MG63 (cell line): ENCODE data around the gene SLC5A5. TPM values are rescaled to one million over a fixed set of nuclear protein-coding genes. Genes with fewer than 3 reads are reported as not detected.

ENCODE experiments used
- DNase-seq: peaks from one replicate; pipeline ENCODE4 v3.0.0-alpha.2; 2020
- H3K27me3 ChIP-seq: fragments of 250-450 bp; sonication (Bioruptor Pico); 2 replicates; pipeline ENCODE4 v1.5.1; 2020; ENCODE audit warnings: mild to moderate bottlenecking, moderate library complexity
- H3K36me3 ChIP-seq: fragments of 250-450 bp; sonication (Bioruptor Pico); 2 replicates; pipeline ENCODE4 v1.5.1; 2020; ENCODE audit warnings: mild to moderate bottlenecking, moderate library complexity
- H3K4me3 ChIP-seq: fragments of 250-450 bp; sonication (Bioruptor Pico); 2 replicates; pipeline ENCODE4 v1.5.1; 2020; ENCODE audit warnings: mild to moderate bottlenecking, moderate library complexity
- H3K9me3 ChIP-seq: fragments of 250-450 bp; sonication (Bioruptor Pico); 2 replicates; pipeline ENCODE4 v1.5.1; 2020; ENCODE audit warnings: mild to moderate bottlenecking, moderate library complexity
- total RNA-seq: library from RNA; depleted of rRNA; stranded (reverse); fragments of >200 nt; shearing (Covaris generic); gene quantifications from 2 replicates; pipeline ENCODE4 v1.2.3, GENCODE V29; 2014; ENCODE audit warnings: low replicate concordance; rRNA removed

The SLC5A5 gene
- not detected in 2 replicates for total RNA-seq

DNA sequence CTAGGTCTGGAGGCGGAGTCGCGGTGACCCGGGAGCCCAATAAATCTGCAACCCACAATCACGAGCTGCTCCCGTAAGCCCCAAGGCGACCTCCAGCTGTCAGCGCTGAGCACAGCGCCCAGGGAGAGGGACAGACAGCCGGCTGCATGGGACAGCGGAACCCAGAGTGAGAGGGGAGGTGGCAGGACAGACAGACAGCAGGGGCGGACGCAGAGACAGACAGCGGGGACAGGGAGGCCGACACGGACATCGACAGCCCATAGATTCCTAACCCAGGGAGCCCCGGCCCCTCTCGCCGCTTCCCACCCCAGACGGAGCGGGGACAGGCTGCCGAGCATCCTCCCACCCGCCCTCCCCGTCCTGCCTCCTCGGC, at the start of gene SLC5A5:
Gene SLC5A5 (plus strand): TSS at position 68 of the 373 bp plus-strand sequence. CDS start 375 bp downstream, outside the sequence.
- Histone ChIP-seq H3K36me3 (no peaks in the 10 kb centered on the region), H3K4me3 (no peak within 1 kb of the TSS), H3K9me3 (no peaks in the 10 kb centered on the region), H3K27me3 (peaks cover 8% of the 10 kb centered on the region)
- no peak for DNase-seq

DNA sequence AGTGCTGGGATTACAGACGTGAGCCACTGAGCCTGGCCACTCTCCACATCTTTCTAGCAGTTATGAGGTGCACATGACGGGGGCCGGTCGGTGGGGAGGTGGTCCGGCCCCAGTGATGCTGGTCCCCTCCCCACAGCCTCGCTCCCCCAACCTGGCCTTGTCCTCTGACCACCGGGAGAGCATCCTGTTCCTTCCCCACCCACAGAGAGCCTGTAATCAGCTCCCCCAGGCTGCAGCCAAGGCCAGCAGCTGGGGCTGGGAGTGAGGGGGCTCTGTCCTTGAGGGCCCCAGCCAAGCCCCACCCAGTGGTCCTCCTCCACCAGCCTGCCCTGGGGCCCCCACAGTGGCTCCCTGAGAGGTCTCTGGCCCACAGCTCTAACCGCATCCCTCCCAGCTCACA, 47.4 kb upstream of the SLC5A5 start:
- H3K4me3 ChIP-seq: no peak overlapping the region
- H3K9me3 ChIP-seq: no peaks in the 10 kb centered on the region
- H3K27me3 ChIP-seq: no peaks in the 10 kb centered on the region; the same call in 1 of the 2 replicates
- DNase-seq: no peak
- H3K36me3 ChIP-seq: no peaks in the 10 kb centered on the region

DNA sequence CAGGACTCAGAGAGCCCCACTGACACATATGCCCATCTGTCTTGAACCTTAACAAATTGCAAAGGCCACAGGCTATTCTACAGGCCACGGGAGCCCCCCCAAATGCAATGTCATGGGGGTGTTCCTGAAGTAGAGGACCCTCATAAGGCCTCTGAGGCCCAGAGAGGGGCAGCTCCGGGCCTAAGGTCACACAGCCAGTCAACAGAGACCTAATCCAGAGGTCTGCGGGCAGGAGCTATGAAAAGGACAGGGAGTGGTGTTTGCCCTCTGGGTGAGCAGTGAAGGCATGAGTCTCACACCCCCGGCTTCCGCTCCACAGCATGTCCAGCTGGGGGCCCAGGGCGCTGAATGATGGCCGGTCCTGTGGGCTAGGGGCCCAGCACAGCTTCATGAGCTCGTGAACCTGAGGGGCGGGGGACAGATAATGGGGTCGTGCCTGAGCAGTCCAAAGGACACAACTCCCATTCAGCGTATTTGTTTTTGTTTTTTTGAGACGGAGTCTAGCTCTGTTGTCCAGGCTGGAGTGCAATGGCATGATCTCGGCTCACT, 45.2 kb upstream of the SLC5A5 start:
- no peak overlapping the region for H3K4me3 ChIP-seq
- H3K27me3 ChIP-seq: peaks cover 3% of the 10 kb centered on the region
- no peaks in the 10 kb centered on the region for H3K9me3 ChIP-seq
- DNase-seq: no peak
- H3K36me3 ChIP-seq: no peaks in the 10 kb centered on the region

DNA sequence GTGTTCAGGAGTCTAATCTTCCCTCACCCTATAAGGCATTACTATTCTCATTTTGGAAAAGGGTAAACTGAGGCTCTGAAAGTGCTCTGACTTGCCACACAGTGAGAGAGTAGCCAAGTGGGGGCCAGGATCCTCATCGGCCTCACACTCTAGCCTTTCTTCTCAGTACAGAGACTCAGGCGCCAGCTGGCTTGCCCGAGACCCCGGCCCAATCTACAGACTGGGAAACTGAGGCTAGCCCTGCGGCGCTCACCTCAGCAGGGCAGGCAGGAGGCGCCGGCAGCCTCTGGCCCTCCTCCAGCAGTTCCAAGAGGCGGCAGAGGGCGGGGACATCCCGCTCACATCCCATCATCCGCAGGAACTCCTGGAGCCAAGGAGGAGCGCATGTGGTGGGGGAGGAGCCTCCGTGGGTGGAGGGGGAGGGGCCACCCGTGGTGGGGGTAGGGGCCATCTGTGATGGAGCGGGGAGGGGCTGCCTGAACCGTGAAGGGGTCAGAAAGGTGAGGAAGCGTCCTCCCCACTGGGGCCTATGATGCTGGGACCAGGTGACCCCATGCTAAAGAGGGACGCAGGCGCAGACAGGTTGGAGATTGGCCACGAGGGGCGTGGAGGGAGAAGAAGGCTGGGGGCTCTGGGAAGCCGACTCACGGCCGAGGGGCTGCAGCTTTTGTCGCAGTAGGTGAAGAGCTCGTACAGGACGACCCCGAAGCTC, 41.7 kb upstream of the SLC5A5 start:
- no peak overlapping the region for H3K4me3 ChIP-seq
- H3K36me3 ChIP-seq: no peaks in the 10 kb centered on the region
- peak; percentile 51 for DNase-seq
- H3K9me3 ChIP-seq: no peaks in the 10 kb centered on the region
- H3K27me3 ChIP-seq: peaks cover 3% of the 10 kb centered on the region

DNA sequence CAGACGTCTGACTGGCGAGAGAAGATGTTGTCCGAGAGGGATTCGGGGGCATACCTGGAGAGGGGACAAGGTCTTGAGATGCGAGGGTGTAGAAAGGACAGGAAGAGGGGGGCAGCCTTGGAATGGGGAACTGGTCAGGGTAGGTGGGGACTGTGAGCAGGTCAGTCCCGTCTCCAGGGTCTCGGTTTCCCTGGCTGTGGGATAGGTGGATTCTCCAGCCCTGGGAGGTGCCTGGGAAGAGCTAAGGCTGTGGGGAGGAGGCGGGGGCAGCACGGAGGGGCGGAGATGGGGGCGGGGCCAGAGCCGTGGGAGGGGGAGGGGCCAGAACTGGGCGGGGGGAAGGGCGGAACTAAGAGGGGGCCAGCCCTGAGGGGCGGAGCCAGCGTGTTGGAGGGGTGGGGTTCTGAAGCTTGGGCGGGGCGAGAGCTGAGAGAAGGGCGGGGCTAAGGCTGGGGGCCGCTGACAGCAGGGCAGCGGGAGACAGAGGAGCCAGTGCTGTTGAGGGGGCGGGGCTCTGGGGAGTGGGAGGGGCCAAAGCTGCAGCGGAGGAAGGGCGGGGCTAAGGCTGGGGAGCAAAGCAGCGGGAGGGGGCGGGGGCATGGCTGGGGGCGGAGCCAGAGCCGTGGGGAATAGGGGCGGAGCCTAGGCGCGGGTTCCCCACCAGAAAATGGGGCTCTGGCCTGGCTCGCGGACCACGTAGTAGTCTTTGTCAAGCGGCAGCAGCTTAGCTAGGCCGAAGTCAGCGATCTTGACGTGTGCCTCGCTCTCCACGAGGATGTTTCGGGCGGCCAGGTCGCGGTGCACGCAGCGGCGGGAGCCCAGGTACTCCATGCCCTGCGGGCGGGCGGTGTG, 41.0 kb upstream of the SLC5A5 start:
- Histone ChIP-seq H3K27me3 (peaks cover 3% of the 10 kb centered on the region), H3K4me3 (no peak overlapping the region), H3K9me3 (no peaks in the 10 kb centered on the region), H3K36me3 (no peaks in the 10 kb centered on the region)
- DNase-seq: peak; percentile 79

DNA sequence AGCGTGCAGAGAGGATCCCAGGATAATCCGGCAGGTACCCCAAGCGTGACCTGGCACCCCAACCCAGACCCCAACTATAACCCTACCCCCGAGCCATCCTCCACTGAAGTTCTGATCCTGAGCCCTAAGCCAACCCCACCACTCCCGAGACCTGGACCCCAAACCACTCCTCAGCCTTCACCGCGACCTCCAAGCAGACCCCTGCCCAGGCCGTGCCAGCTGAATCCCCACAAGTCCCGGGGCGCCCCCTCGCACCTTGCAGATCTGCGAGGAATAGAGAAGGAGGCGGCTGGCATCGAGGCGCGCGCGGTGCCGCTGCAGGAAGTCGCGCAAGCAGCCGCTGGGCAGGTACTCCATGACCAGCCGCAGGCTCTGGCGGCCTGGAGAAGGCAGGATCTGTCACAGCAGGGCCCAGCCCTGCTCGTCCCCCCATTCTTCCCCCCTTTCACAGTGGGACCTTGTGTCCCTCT, 40.3 kb upstream of the SLC5A5 start:
- Histone ChIP-seq H3K4me3 (no peak overlapping the region), H3K36me3 (no peaks in the 10 kb centered on the region), H3K27me3 (peaks cover 3% of the 10 kb centered on the region), H3K9me3 (no peaks in the 10 kb centered on the region)
- no peak for DNase-seq

DNA sequence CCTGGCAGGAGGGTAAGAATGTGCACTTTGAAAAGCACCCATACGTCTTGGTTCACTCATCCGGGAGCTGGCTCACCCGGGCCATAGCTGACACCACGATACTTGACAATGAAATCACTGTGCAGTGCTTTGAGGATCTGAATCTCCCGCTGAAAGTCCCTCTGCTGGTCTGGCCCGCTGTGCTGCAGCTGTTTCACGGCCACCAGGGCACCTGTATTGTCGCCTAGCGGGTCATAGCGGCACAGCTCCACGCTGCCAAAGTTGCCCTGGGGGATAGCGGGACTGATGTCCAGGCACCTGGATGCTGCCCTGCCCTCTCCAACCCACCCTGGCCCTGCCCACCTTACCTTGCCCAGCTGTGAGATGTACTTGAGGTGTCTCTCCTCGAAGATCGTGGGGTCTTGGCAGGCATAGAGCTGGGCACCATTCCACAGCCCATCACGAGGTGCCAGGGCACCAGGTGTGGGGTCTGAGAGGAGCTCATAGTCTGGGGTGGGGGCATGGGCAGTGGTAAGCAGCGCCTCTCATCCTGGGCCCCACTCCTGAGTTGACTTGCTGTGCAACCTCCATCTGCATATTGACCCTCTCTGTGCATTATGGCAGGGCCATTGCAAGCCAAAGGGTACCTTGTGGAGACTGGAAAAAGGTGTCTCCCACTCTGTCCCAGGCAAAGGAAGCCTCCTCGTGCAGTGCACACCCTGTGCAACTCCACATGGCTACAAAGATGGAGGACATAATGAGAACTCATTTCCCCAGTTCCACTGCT, 39.1 kb upstream of the SLC5A5 start:
- DNase-seq: no peak

DNA sequence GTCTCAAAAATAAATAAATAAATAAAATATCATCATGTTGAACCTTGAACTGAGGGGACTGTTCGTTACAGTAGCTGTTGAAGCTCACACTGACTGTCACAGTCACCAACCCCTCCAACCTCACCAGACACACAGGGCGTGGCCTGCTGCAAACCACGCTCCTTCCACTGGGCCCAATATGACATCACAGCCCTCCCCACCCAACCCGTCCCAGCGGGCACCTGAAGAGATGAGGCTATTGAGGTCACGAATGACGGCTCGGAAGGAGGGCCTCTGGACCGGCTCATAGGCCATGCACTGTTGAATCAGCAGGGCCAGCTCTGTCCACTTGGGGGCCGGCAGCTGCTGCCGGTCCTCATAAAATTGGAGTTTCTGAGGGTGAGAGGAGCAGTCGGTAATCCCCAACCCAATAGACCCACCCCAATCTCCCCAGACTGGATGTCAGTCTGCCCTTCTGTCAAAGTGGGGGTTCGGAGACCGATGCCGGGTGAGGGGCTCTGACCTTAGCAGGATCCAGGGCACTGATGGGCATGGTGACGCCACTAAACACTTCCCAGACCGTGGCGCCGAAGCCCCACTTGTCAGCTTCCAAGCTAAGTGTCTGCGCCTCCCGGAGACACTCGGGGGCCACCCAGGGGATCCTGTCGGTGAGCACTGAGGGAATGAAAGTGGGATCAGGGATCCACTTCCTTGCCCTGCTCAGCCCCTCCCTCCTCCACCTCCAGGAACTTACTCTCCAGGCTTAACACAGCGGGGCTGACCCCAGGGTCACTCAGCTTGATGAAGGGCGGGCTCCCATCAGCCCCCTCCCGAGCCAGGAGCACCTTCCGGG, 37.2 kb upstream of the SLC5A5 start:
- Histone ChIP-seq H3K4me3 (no peak overlapping the region), H3K27me3 (peaks cover 14% of the 10 kb centered on the region), H3K36me3 (no peaks in the 10 kb centered on the region), H3K9me3 (no peaks in the 10 kb centered on the region)
- DNase-seq: no peak

More for the DNA sequence above, 39.1 kb upstream of the SLC5A5 start:
- Histone ChIP-seq H3K27me3 (peaks cover 3% of the 10 kb centered on the region), H3K36me3 (no peaks in the 10 kb centered on the region), H3K9me3 (no peaks in the 10 kb centered on the region), H3K4me3 (no peak overlapping the region)

DNA sequence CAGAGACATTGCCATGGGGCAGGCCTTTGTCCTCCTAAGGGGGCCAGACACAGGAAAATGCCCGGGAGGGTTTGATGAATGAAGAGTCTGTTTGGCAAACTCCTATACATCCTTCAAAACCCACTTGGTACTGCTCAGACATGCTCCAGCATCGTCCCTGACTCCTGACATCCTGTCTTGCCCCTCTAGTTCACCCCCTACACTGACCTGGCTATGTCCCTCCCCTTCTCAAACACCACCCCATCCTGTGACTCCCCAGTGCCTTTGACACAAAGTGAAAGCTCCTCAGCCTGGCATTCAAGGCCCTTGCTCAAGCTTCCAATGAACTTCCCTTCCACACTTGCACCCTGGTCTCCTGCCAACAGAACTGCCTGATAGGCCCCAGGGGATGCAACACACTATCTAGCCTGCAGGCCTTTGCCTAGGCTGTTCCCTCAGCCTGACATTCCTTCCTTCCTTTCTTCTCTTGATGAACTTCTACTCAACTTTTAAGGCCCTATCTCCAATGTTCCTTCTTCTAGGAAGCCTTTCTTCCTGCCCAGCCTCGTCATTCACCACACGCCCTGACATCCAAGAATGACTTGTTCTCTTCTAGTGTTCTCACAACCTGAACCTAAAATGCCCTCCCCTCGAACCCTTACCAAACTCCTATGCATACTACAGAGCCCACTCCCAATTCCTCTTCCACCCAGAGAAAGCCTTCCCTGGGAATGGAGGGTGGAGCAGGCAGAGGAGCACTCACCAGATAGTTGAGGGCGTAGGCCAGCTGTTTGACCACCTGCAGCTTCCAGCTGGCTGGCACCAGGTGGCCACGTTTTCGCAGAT, 36.4 kb upstream of the SLC5A5 start:
- H3K27me3 ChIP-seq: peaks cover 18% of the 10 kb centered on the region
- H3K36me3 ChIP-seq: no peaks in the 10 kb centered on the region
- no peaks in the 10 kb centered on the region for H3K9me3 ChIP-seq
- DNase-seq: no peak
- H3K4me3 ChIP-seq: no peak overlapping the region

DNA sequence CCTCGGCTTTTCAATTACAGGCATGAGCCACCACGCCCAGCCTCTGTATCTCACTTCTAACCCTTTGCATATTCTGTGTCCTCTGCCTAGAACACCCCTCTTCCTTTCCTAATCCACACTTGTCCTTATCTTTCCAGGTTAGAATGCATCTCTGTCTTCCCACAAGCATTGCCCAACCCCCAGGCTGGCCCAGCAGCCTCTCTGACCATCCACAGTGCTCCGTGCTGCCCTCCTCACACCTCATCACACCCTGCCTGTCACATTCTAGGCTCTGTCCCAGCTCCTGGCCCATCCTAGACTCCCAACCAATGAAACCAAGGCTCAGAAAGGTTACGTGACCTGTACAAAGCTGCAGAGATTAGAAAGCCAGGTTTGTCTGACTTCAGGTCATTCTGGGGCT, 35.2 kb upstream of the SLC5A5 start:
- Histone ChIP-seq H3K27me3 (peaks cover 22% of the 10 kb centered on the region), H3K36me3 (no peaks in the 10 kb centered on the region), H3K4me3 (no peak overlapping the region), H3K9me3 (no peaks in the 10 kb centered on the region)
- DNase-seq: no peak

DNA sequence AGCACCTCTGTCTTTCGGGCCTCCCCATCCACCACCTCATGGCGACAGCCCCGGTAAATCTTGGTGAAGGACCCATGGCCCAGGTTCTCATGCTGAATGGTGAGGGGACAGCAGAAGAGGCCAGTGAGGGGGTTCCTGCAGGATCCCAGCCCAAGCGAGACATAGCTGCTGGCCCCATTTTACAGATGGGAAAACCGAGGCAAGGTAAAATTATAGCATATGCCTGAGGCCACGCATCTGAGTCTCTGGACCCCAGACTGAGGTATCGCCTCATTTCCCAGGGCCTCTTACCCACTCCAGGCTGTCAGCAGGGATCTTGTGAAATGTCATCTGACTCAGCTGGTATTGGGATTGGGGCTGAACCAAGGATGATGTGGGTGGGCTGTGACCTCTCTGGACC, 33.8 kb upstream of the SLC5A5 start:
- Histone ChIP-seq H3K27me3 (peaks cover 22% of the 10 kb centered on the region), H3K9me3 (no peaks in the 10 kb centered on the region), H3K4me3 (no peak overlapping the region), H3K36me3 (no peaks in the 10 kb centered on the region)
- no peak for DNase-seq

DNA sequence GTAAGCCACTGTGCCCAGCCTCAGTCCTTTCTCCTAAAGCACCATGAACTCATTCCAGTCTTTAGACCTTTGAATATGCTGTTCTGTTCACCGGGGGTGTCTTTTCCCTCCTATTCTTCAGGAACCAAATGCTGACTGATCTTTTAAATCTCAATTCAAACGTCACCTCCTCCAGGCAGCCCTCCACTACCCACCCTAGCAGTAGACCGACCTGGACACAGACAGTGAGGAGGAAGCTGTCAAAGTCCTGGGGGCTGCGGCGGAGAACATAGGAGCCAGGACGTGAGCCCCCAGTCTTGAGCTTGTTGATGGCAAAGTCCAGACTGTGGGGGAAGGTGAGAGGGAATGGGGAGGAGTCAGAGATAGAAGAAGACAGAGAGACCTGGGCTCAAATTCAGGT, 31.7 kb upstream of the SLC5A5 start:
- Histone ChIP-seq H3K4me3 (no peak overlapping the region), H3K9me3 (no peaks in the 10 kb centered on the region), H3K27me3 (peaks cover 22% of the 10 kb centered on the region), H3K36me3 (no peaks in the 10 kb centered on the region)
- DNase-seq: no peak

DNA sequence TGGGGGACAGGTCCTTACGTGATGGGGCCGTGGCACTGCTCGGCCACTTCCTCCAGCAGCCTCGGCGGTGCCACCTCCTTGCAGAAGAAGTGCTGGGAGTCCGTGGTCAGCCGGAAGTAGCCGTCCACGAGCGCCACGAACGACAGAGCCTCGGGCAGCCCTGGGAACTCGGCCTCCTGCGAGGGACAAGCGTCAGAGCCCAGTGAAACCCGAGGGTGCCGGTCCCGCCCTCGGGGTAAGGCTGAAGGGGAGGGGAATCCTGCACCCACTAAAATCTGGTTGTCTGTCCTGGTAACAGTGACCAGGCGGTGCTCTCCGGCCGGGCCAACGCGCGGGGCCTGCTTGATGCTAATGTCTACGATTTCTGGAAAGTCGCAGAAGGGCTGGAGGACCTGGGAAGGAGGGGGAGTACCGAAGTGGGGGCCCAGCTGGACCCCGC, 30.4 kb upstream of the SLC5A5 start:
- no peak for DNase-seq
- peaks cover 22% of the 10 kb centered on the region for H3K27me3 ChIP-seq
- no peaks in the 10 kb centered on the region for H3K36me3 ChIP-seq
- no peaks in the 10 kb centered on the region for H3K9me3 ChIP-seq
- H3K4me3 ChIP-seq: no peak overlapping the region

DNA sequence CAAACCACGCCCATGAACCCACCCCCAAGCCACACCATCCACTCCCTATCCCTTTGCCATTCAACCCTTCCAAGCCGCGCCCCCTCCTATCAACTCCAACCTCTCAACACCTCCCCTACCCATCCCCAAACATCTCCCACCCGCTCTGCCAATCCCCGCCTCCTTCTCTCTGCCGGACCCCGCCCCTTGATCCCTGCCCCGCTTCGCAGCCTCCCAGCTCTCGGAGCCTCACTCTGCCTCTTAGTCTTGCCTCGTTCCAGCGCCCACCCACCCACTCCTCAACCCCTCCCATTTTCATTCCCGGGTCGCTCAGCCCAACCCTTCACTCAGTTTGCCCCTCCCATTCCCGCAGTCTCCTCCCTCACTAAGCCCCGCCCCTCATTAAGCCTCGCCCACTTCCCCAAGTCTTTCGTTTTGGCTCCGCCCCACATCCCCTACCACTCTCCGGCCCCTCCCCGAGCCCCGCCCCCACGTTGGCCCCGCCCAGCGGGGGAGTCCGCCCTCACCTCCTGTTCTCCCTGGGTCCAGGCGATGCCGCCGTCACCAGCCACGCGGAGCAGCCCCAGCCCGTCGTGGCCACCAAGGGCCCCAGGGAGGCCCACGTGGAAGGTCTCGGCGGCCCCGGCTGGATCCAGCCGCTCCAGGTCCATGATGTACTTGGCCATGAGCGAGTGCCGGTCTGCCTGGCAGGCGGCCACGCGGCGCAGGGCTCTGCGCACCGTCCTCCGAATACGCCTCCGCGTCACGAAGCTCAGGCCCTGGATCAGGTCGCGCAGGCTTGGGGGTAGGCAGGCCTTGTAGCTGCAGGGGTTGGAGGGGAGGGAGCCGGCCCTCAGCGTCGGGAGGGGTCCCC, 29.7 kb upstream of the SLC5A5 start:
- peak; percentile 71 for DNase-seq
- no peak overlapping the region for H3K4me3 ChIP-seq
- H3K27me3 ChIP-seq: peaks cover 22% of the 10 kb centered on the region
- H3K9me3 ChIP-seq: no peaks in the 10 kb centered on the region
- H3K36me3 ChIP-seq: no peaks in the 10 kb centered on the region
